Jurkat, Clone E6-1 (cell line): ENCODE data around the gene APP.

Source experiments
- DNase-seq: peaks from one replicate; pipeline ENCODE4 v3.0.0-alpha.2; 2011; ENCODE audit warnings: low read depth, low spot score
- H3K4me3 ChIP-seq: 2 replicates; pipeline ENCODE4 v1.5.1; 2011; ENCODE audit warnings: mild to moderate bottlenecking, low read length, control low read depth, moderate library complexity

APP gene

DNA sequence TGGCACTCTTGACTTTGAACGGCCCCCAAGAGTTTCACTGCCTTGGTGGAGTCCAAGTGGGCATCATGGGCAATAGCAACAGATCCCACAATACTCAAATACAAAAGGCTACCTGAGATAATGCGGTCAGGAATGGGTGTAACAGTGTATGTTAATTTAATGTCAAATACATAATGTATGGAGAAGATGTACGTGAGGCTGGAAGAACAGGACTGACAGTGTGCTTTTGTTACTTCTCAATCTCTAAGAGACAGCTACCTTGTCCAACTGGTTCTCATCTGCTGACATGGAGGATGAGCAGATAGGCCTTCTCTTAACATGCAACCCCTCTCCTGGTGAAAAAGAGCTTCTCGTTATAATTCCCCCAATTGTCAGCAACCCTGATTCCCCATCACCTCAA, 167.2 kb downstream of the APP start:
- no peak for DNase-seq
- no peak overlapping the region for H3K4me3 ChIP-seq

DNA sequence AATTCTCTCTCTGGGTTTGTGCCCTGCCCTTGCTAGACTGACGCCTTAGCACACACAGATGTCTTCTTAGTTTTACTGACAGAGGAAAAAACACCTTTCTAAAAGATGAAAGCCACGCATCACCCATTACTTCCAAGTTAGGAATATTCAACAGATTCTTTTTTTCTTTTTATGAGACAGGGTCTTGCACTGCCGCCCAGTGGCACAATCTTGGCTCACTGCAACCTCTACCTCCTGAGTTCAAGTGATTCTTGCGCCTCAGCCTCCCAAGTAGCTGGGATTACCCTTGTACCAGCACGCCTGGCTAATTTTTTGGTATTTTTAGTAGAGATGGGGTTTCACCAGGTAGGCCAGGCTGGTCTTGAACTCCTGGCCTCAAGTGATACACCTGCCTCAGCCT, 169.2 kb downstream of the APP start:
- DNase-seq = no peak
- no peak overlapping the region for H3K4me3 ChIP-seq

DNA sequence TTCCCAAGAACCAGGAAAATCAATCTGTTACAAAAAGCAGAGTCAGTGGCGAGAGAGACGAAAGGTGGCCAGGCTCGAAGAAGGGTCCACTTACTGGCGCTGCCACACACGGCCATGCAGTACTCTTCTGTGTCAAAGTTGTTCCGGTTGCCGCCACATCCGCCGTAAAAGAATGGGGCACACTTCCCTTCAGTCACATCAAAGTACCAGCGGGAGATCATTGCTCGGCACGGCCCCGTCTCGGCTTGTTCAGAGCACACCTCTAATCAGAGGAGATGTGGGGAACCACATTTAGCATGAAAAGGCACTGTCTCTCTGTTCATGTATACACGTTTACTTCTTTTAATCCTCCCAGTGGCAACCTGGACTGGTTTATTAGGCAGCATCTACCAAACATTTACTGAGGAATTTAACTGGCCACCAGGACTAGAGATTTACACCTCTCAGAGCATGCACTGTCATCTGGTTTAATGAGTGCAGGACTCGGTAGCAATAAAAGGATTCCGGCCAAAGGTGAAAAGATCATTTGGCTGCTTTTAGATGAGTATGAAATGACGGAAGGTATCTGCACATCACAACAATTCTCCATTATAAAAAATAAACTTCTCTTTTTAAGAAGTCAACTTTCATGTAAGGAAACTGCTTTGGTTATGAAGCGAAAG, 170.5 kb downstream of the APP start:
- no peak for DNase-seq
- no peak overlapping the region for H3K4me3 ChIP-seq

DNA sequence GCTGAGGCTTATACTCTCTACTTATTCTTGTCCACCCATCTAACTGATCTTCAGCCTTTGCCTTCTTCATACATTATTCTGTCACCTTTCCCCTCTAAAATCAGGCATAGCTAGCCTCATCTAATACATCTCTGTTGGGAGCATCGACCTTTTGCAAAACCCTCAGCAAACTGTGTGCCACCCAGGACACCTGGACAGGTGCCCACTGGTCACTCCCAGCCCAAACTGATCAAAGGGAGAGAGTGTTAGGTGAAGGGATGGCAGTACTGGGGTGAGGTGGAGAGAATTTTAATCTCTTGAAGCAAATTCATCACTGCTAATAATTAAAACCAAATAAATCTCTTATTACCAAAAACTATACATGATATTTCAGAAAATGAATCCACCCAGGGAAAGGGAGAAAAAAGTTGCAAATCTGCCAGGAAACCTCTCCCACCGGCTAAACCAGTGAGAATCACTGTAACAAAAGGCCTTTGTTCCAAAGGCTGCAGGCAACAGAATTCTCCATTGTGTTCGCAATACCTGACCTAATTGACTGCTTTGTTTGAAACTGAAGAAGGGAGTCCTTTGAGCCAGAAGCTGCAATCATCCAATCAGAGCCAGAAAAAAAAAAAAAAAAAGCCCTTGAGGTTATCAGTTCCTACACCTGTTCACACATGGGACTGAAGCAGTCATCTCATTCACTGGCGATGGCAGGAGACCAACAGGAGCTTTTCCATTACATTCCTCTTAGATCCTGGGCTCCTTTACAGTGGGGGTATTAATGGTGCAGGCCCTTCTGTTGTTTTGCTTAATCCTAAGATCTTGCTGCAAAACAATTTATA, 172.6 kb downstream of the APP start:
- H3K4me3 ChIP-seq = no peak overlapping the region
- DNase-seq = no peak

DNA sequence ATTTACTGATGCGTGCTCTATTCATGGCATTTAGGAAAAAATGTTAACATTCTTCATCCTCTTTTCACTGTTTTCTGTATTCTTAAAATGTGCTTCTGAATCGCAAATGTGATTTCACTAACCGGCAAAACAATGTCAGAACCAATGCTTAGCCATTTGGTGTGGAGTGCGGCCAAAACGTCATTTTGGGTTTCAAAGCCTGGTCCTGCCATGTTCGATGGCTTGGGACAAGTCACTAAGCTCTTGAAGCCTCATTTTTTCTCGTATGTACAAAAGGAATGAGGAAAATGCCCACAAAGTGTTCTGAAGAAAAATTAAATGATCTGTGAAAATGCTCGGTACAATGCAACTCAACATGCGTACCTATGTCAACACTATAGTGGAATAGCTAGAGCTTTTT, 175.3 kb downstream of the APP start:
- no peak for DNase-seq

DNA sequence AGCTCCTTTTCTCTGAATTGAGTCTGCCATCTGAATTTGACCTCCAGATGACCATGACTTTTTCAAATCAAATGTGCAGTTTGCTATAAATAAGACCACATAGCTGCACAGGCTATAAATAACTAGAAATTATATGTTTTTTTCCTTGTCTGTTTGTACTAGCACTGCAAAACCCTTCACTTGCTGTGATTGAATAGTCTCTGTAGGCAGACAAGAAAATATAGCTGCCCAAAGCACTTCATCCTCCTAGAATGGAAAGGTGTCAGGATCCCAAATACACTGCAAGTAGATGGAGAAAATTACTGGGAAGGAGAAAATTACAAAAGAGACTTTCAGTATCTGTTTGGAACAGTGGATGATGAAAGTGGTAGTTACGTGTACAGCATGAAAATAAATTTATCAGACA, 175.8 kb downstream of the APP start:
- no peak overlapping the region for H3K4me3 ChIP-seq
- DNase-seq = no peak

More for the DNA sequence above, 175.3 kb downstream of the APP start:
- no peak overlapping the region for H3K4me3 ChIP-seq

DNA sequence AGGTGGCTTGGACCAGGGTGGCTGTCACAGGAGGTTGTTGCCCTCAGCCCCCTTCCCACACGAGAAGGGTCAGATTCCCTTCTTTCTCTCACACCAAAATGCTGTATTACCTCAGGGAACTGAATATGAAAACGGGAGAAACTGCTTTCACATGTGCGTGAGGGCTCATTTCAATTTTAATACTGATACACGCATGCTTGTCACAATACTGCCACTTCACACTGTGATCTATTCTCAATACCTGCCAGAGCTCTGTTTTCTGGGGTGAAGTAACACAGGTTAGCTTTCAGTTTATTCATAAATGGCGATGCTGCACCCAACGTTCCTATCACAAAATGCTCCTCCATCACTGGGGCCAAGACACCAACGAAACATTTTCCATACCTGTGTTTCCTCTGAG, 181.8 kb downstream of the APP start:
- DNase-seq = no peak
- H3K4me3 ChIP-seq = no peak overlapping the region

DNA sequence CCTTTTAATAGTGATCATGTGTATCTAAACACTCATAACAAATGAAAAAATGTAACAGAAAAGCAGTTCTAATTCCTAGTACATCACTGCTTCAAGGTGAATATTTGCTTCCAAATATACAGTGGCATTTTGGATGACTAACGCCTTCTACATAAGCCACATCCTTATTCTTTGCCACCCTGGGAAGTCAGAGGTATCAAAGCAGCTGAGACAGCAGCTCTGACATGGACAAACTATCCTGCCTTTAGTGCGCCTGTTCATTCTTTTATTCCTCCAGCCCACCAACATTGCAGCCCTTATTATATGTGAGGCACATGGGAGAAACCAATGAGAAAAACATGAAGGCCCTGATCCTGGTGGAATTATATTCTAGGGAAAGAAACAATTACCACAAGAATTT, 183.0 kb downstream of the APP start:
- DNase-seq = no peak
- H3K4me3 ChIP-seq = no peak overlapping the region

DNA sequence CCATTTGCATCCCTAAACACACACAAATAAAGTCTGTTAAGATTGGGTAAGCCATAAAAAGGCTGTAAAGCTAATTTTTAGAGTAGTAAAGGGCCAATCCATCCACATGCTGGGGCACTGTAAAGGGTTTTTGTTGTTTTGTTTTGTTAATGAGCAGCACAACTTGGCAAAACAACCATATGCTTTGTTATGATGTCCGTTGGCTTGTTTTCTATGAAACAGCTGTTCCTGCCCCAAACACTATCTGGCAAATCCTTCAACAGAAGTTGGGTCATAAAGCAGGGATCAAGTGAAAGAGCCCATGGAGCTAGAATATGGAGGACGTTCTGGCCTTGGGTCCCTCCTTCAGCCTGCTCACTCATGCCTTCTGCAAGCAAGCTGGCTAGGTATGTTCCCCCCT, 183.6 kb downstream of the APP start:
- H3K4me3 ChIP-seq = no peak overlapping the region
- no peak for DNase-seq

DNA sequence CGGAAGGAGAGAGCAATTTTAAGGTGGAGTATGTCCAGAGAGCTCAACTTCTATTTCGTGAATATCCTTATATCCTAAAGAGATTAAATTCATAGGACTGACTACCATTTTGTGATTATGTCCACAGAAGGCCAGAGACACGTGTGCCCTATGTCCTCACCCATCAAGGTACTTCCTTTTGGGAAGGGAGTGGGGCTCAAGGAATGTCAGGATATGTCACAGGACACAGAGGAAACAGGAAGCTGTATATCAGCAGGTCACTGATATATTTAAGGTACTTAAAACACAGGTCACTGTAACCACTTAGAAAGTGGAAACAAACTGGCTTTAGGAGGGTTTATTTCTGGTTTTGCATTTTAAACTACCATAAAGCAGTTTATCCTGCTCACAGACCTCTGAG, 184.6 kb downstream of the APP start:
- H3K4me3 ChIP-seq = no peak overlapping the region
- DNase-seq = no peak

DNA sequence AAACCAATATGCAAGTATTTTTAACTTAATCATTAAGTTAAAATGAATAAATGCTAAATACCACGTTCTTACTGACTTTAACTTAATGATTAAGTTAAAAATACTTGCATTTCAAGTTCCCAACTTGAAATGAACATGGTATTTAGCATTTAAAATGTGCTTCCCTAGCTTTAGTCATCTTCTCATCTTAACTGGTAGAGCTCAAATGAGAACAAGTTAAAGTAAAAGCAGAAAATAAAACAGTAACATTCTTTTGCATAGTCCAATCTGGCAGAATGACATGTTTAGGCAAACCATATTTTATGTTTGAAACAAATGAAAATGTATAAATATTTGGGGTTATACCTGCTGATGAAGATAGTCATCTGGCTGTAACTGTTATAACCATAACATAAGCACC, 186.0 kb downstream of the APP start:
- no peak for DNase-seq
- no peak overlapping the region for H3K4me3 ChIP-seq

DNA sequence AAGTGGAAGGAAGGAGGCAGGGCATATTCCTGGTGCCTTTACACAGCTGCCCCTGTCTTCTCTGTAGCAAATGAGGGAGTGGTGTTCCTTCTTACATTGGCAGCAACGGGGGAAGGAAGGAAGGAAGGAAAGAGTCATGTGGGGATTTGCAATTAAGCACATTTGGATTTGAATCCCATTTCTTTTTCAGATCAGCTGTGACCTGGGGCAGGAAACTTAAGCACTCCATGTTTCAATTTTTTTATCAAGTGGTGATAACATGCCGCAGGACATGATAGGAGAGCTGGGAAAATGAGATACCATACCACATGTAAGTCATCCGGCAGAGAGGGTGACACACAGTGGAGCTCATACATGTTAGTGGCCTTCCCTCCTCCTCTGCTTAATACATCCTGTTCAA, 186.8 kb downstream of the APP start:
- DNase-seq = no peak
- H3K4me3 ChIP-seq = no peak overlapping the region

DNA sequence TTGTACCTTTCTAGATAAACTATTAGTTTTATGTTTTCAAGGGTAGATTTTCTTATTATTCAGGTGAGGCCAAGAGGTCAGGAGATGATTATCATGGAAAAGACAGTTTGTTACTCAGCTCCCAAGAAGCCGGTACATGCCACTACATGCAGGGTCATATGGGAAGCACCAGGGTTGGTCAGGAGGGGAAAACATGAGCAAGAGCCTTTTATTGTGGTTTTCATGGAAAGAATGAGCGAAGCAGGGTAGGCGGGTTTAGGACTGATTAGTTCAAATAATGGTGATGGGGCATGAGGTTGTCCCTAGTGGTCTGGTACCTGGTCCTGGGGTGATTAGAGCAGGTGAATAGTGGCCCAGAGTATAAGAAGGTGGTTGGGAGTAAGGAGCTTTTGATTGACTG, 189.9 kb downstream of the APP start:
- no peak overlapping the region for H3K4me3 ChIP-seq
- no peak for DNase-seq

DNA sequence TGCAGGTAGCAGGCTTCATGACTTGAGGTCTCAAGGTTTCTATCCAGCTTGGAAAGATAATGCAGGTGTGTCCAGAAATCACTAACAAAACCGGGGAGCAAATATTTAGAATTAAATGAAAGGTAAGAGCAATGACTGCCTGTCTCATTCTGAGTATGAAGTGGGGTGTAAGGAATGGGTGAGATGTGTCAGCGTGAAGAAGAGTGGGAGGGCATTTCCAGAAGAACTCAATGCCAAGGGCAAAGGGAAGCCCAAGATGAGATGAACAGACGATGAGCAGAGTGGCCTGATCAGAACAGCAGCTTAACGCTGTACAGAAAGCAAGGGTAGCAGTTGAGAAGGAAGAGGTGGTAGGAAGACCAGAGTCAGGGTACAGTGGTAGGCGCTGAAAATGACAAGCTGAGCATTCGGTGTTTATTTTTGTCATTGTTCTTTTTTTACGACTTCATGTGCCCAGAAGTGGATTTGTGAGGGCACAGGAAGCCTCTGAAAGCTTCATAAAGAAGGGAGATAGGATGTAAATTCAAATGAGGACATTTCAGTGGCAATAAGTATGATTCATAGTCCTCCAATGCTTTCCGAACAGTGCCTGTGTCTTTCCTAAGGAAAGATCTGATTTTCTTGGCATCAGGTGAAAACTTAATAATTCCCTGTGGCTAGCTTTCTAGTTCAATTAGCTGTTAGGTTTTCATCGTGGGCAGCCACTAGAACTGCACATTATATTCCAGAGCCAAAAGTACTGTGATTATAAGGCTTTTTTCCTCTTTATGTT, 190.5 kb downstream of the APP start:
- DNase-seq = no peak
- H3K4me3 ChIP-seq = no peak overlapping the region

DNA sequence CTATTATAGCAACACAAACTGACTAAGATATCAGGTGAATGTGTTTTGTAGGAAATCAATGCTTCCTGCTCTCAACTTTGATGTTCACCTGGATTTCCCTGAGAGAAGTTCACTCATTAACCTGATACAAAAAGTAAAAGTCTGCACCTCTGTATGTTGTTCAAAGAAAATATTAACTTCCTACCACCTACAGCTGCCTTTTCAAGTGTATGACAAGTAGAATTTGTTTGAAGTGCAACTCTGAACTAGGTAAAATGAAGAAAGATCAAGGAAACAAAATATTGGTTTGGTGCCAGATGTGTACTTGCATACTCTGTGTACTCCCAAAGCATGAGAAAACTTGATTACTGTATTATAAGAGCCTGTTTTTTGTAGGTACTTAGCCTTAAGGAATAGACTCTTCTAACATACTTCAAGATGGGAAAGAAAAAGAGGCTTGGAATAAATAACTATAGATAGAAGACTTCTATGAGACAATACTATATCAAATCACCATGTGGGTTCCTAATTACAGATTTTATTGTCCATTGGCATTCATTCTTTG, 193.4 kb downstream of the APP start:
- H3K4me3 ChIP-seq = no peak overlapping the region
- DNase-seq = no peak

DNA sequence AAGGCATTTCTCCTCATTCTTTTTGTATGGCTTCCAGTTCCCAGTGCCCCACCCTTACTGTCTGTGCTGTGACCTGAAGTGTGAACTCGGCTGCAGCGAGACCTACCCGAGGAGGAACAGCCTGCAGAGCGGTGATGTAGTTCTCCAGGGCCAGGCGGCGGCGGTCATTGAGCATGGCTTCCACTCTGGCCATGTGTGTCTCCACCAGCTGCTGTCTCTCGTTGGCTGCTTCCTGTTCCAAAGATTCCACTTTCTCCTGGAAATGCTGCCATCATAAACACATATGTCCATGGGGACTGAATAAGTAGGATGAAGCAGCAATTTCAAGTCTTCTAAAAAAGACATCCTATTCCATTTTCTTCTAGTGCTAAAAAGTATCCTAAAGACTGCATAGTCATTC, 195.6 kb downstream of the APP start:
- no peak for DNase-seq
- H3K4me3 ChIP-seq = no peak overlapping the region

DNA sequence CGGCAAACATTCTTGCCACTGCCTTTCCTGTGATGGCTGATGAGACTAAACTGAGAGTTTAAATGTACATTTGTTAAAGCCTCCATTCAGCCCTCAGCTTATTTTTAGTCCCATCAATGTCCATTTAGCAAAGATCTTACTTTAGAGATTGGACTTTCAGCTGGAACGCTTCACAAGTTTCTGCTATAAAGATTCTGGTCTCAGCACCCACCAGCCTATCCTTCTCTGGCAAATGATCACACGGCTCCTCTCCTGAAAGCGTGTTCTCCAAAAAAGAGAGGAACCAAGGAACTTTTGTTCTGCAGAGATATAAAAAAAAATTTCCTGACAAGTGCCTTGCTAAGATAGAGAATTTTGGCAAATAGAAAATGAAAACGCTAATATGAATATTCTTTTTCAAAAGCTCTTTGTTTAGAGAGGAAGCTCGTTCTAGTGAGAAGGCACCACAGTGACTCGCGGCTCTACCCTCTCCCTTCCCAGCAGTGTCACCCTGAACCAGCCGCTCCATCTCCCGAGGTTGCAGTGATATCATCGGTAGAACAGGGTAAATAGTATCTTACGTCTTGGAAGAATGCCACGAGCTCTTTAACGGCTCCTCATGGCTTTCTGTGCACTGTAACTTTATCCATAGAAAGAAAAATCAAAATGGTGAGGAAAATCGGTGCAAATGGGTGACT, 200.2 kb downstream of the APP start:
- DNase-seq = no peak
- no peak overlapping the region for H3K4me3 ChIP-seq

DNA sequence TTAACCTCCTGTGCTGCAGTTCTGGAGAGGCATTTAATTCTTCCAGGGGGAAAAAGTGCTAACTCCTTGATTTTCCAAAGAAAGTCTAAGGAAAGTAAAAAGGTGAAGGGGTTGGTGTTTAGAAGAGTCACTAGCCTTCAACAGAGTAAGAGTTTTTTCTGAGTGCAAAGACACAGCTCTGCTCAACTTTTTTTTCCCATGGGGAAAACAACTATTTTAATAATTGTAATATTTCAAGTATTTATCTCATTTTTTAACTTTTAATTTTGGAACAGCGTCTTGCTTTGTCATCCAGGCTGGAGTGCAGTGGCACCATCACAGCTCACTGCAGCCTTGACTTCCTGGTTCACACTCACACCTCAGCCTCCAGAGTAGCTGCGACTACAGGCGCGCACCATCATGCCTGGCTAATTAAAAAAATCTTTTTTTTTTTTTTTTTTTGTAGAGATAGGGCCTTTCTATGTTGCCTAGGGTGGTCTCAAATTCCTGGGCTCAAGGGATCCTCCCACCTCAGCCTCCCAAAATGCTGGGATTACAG, 202.6 kb downstream of the APP start:
- no peak for DNase-seq
- H3K4me3 ChIP-seq = no peak overlapping the region

DNA sequence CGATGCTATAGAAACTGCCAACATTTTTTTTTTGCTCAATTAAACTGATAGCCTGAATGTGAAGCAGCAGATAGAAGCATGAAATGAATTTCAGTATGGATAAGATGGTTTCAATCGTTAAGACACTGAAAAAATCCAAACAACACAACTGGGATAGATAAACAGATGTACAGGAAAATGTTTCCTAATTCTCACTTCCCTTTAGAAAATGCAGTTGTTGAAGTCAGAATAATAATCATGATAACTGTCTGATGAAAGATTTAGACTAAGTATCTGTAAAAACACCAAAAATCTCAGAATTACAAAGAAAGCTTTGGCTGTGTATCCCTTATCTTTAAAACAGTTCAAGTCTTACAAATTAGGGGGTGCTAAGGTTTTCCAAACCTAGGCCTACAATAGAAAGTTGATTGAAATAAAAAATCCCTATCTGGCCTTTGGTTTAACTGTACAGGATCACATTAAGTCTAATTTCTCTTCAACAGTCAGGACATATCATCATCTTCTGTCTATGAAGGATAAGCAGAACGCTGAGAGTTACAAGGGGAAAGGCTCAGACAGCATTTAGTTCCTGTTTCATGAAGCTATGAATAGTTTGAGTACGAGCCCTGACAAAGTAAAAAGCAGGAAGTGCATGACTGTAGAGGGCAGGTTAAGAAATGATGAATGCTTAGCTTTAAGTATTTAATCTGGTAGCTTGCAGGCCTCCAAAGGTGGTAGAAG, 203.2 kb downstream of the APP start:
- no peak overlapping the region for H3K4me3 ChIP-seq
- no peak for DNase-seq
